Activated CD4-positive, alpha-beta T cell treated with anti-CD3 and anti-CD28 coated beads, Interleukin-2, amount 10 ng/mL, durations not matched to agents 7 days and 5 days (primary cell): ENCODE data around the gene PPP2R5D. TPM values are rescaled to one million over a fixed set of nuclear protein-coding genes. Genes with fewer than 3 reads are reported as not detected.
A peak's percentile ranks its signal among the peaks of the same experiment; 100 is the strongest.
"Not testable (repeated sequence)": the region's sequence is repeated elsewhere in the genome, so short reads cannot be mapped to it uniquely, and the experiment has no call there.

ENCODE experiments used
- CTCF ChIA-PET: fragments of 350-600 bp; sonication (Branson Sonifier 250); formaldehyde crosslinking; loops from one replicate; lab custom pipeline; 2021; ENCODE audit warnings: antibody characterized with exemption; lab: Charles Lee
- POLR2A ChIA-PET: fragments of 350-600 bp; sonication (Branson Sonifier 250); formaldehyde crosslinking; loops from one replicate; lab custom pipeline; 2021; ENCODE audit warnings: antibody characterized with exemption; lab: Charles Lee
- DNase-seq: peaks from one replicate; pipeline ENCODE4 v3.0.0-alpha.2; 2020
- H3K27ac Mint-ChIP-seq: one replicate; pipeline ENCODE4 v1.8.0; 2021; ENCODE audit warnings: mild to moderate bottlenecking, moderate library complexity, mixed read lengths
- H3K27me3 Mint-ChIP-seq: one replicate; pipeline ENCODE4 v1.8.0; 2021; ENCODE audit warnings: mixed read lengths
- H3K36me3 Mint-ChIP-seq: one replicate; pipeline ENCODE4 v1.8.0; 2021; ENCODE audit warnings: low read depth, mixed read lengths
- H3K4me1 Mint-ChIP-seq: one replicate; pipeline ENCODE4 v1.8.0; 2021; ENCODE audit warnings: mixed read lengths
- H3K4me3 Mint-ChIP-seq: one replicate; pipeline ENCODE4 v1.8.0; 2021; ENCODE audit warnings: mild to moderate bottlenecking, moderate library complexity, mixed read lengths
- H3K9me3 Mint-ChIP-seq: one replicate; pipeline ENCODE4 v1.8.0; 2021; ENCODE audit warnings: mixed read lengths
- total RNA-seq, 2 experiments: library from RNA; stranded (reverse); gene quantifications; one replicate each; pipeline ENCODE4 v1.2.3, GENCODE V29; 2021

Gene PPP2R5D
- total RNA-seq = 10 to 100 TPM; 62.0 to 68.1 TPM

DNA sequence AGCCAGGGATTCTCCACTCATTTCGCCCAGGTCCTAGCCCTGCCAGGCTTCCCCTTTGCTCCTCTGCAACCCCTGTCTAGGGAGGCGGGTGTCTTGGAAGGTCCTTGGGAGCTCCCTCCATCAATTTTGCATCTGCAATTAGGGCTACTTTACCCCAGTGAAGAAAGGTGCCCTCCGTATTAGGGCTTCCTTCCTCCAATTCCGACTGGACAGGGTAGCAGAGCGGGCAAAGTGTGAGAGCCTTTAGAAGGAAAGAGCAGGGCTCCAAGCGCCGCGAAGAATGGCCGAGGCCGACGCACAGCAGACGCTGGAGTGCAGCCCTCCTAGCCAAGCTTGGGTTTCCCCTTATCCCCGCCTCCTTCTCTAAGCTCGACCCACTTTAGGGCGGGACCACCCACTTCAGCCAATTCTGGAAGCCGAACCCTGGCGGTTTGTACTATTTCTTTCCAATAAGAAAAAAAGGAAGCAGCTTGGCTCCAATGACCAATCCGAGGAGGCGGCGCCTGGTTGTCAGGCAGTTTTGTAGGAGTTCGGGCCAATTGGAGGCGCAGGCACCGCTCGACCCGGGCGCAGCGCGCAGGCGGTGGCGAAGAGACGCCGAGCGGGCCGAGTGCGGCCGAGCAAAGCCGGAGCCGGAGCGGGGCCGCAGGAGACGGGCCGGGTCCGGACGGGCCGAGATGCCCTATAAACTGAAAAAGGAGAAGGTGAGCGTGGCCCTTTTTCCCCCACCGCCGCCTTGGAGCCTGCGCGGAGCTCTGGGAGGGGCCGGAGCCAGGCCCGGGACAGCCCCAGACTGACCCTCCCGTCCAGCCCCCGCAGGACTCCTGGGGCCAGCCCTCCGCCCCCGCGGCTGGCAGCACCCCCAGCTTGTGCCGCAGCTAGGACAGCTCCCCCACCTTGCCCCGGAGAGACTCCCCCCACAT, at the start of gene PPP2R5D:
TSS of gene PPP2R5D (plus strand) at position 570 of the 923 bp plus-strand sequence. CDS start at position 678, 108 bp downstream.
- peaks cover 23% of the 10 kb centered on the region for H3K36me3 Mint-ChIP-seq
- no peaks in the 10 kb centered on the region for H3K27me3 Mint-ChIP-seq
- peaks cover 61% of the 10 kb centered on the region for H3K4me1 Mint-ChIP-seq
- H3K27ac Mint-ChIP-seq = peak within 1 kb of the TSS; percentile 93
- H3K9me3 Mint-ChIP-seq = no peaks in the 10 kb centered on the region
- H3K4me3 Mint-ChIP-seq = peak within 1 kb of the TSS; percentile 93
- CTCF ChIA-PET = interaction anchor here (0.8 to 1.7 kb wide), 6 partner anchors 12 to 69 kb away, joined by 3 to 5 read pairs (median 4); partner anchors contain the start of genes CNPY3, CUL7, KLHDC3 and MEA1
- peak; percentile 99 for DNase-seq
- POLR2A ChIA-PET = interaction anchor here (0.9 to 1.3 kb wide), 2 partner anchors 54 to 75 kb away, joined by 4 to 5 read pairs; partner anchors contain the start of genes CNPY3, KLC4 and MRPL2

DNA sequence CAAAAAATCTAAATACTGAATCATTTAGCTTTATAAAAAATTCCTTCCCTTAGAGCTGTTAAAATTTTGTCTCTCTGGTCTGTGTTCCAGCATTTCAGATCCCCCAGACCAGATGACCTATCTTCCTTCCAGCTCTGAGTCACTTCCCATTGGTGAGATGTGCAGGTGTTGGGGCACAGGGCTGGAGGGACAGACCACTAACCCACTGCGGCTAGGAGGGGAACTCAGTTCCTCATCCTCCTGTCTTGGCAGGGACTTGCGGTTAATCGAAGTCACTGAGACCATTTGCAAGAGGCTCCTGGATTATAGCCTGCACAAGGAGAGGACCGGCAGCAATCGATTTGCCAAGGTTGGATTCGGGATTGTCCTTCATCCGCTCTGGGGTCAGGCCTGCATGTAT, 49.0 kb upstream of the PPP2R5D start:
- H3K4me1 Mint-ChIP-seq = peaks cover 34% of the 10 kb centered on the region
- no peaks in the 10 kb centered on the region for H3K9me3 Mint-ChIP-seq
- POLR2A ChIA-PET = no interaction called here
- H3K27ac Mint-ChIP-seq = no peak overlapping the region
- peaks cover 52% of the 10 kb centered on the region for H3K36me3 Mint-ChIP-seq
- no peak overlapping the region for H3K4me3 Mint-ChIP-seq
- CTCF ChIA-PET = interaction anchor here (0.9 kb wide), 2 partner anchors 10 to 33 kb away, joined by 3 to 4 read pairs; no protein-coding TSS in a partner anchor
- no peaks in the 10 kb centered on the region for H3K27me3 Mint-ChIP-seq
- no peak for DNase-seq

DNA sequence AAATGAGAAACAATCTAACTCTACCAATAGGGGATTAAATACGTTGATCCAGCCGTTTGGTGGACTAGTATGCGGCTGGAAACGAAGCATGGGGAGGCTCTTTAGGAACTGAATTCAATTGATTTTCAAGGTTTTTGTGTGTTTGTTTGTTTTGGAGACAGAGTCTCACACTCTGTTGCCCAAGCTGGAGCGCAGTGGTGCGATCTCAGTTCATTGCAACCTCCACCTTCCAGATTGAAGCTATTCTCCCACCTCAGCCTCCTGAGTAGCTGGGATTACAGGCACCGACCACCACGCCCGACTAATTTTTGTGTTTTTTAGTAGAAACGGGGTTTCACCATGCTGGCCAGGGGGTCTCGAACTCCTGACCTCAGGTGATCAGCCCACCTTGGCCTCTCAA, 48.0 kb upstream of the PPP2R5D start:
- H3K4me1 Mint-ChIP-seq = peaks cover 25% of the 10 kb centered on the region
- H3K9me3 Mint-ChIP-seq = no peaks in the 10 kb centered on the region
- ChIA-PET CTCF (no interaction called here), POLR2A (no interaction called here)
- H3K4me3 Mint-ChIP-seq = no peak overlapping the region
- H3K27ac Mint-ChIP-seq = no peak overlapping the region
- no peak for DNase-seq
- no peaks in the 10 kb centered on the region for H3K27me3 Mint-ChIP-seq
- peaks cover 54% of the 10 kb centered on the region for H3K36me3 Mint-ChIP-seq

DNA sequence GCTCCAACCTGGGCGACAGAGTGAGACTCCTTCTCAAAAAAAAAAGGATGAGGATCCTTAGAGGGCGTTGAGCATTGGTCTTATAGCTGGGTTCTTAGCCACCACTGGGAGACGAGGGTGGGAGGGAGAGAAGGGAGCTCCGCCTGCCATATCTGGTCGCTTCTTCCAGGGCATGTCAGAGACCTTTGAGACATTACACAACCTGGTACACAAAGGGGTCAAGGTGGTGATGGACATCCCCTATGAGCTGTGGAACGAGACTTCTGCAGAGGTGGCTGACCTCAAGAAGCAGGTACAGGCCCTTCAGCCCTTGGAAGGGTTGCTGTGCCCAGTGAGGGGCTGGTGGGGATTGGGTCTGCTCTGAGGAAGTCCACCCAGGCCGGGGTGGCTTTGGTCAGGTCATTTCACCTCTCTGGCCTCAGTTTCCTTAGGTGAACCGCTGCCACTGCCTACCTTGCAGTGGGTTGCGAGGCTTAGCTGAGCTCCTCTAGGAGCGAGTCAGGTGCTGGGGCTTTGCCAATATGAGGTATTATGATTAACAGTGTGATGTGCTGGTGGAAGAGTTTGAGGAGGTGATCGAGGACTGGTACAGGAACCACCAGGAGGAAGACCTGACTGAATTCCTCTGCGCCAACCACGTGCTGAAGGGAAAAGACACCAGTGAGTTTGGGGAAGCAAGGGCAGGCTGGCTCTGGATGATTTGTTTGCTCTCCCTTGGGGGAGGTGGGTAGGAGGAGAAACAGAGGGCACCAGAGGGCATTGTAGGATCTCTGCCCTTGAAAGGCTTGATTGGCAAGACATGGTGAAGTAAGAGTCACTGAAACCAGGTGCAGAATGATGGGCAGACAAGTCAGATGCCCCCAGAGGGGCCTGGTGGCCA, 46.6 kb upstream of the PPP2R5D start:
- ChIA-PET CTCF (interaction anchor here (0.6 to 0.7 kb wide), 3 partner anchors 59 to 371 kb away, joined by 3 to 4 read pairs (median 3); partner anchors contain the start of gene CRIP3), POLR2A (interaction anchor here (0.6 kb wide), 1 partner anchor 144 kb away, joined by 3 read pairs; no protein-coding TSS in a partner anchor)
- no peak overlapping the region for H3K27ac Mint-ChIP-seq
- no peaks in the 10 kb centered on the region for H3K27me3 Mint-ChIP-seq
- H3K4me3 Mint-ChIP-seq = no peak overlapping the region
- DNase-seq = no peak
- H3K4me1 Mint-ChIP-seq = peaks cover 13% of the 10 kb centered on the region
- H3K9me3 Mint-ChIP-seq = no peaks in the 10 kb centered on the region
- peaks cover 43% of the 10 kb centered on the region for H3K36me3 Mint-ChIP-seq

DNA sequence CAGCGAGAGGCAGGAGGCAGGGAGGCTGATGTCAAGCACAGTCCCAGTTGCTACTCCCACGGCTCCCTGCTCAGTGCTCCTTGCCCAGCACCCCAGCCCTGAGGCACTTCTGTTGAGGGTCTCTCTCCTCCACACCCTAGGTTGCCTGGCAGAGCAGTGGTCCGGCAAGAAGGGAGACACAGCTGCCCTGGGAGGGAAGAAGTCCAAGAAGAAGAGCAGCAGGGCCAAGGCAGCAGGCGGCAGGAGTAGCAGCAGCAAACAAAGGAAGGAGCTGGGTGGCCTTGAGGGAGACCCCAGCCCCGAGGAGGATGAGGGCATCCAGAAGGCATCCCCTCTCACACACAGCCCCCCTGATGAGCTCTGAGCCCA, 46.0 kb upstream of the PPP2R5D start:
- ChIA-PET CTCF (interaction anchor here (0.7 kb wide), 1 partner anchor 8 kb away, joined by 3 read pairs; no protein-coding TSS in a partner anchor), POLR2A (no interaction called here)
- Mint-ChIP-seq H3K9me3 (no peaks in the 10 kb centered on the region), H3K27me3 (no peaks in the 10 kb centered on the region), H3K36me3 (peaks cover 41% of the 10 kb centered on the region), H3K4me1 (peaks cover 7% of the 10 kb centered on the region), H3K4me3 (no peak overlapping the region), H3K27ac (no peak overlapping the region)
- DNase-seq = no peak

DNA sequence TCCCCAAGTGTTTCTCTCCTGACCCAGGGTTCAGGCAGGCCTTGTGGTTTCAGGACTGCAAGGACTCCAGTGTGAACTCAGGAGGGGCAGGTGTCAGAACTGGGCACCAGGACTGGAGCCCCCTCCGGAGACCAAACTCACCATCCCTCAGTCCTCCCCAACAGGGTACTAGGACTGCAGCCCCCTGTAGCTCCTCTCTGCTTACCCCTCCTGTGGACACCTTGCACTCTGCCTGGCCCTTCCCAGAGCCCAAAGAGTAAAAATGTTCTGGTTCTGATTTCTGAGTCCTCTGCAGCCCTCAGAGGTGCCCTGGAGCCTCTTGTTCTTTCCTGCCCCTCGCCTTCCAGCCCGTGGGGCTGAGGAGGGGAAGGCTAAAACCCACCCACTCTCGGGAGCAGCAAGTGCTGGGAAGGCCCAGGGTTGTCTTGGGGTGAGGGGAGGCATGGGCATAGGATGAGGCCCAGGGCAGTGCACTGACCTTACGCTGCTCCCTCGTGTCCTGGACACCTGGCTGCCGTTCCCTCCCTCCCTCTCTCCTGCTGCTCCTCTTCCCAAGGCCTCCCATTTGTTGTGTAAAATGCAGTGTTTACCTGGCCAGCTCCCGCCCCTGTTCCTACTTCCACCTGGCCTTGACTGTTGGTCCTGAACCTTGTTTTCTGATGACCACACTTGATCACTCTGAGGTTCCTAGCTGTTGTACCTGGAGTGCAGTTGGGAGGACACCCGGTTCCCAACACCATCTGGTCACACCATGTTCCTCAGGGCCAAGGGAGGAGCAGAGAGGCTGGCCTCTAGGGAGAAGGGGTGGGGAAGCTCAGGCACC, 45.2 kb upstream of the PPP2R5D start:
- no peak for DNase-seq
- H3K27me3 Mint-ChIP-seq = no peaks in the 10 kb centered on the region
- H3K4me1 Mint-ChIP-seq = peaks cover 3% of the 10 kb centered on the region
- H3K27ac Mint-ChIP-seq = peak overlapping the region; percentile 13
- no peaks in the 10 kb centered on the region for H3K9me3 Mint-ChIP-seq
- ChIA-PET POLR2A (no interaction called here), CTCF (interaction anchor here (0.7 to 1.3 kb wide), 2 partner anchors 9 to 21 kb away, joined by 3 to 4 read pairs; no protein-coding TSS in a partner anchor)
- no peak overlapping the region for H3K4me3 Mint-ChIP-seq
- peaks cover 40% of the 10 kb centered on the region for H3K36me3 Mint-ChIP-seq

DNA sequence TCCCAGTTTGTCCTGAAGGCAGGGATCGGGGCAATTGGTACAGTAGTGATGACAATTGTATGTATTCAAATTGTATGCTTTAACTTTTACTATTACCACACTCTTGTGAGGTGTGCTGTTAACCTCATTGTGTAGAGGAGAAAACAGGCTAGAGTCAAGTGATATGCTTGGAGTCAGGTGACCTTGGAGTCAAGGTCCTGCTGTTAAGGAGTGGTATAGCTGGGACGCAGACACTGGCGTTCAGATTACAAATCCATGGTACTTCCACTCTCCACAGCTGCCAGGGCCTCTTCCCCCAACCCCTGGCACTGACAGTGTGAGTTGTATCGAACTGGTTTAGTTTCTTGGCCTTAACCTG, 44.6 kb upstream of the PPP2R5D start:
- no peak overlapping the region for H3K4me3 Mint-ChIP-seq
- ChIA-PET CTCF (interaction anchor here (1.3 kb wide), 1 partner anchor 20 kb away, joined by 4 read pairs; no protein-coding TSS in a partner anchor), POLR2A (no interaction called here)
- no peak overlapping the region for H3K27ac Mint-ChIP-seq
- no peaks in the 10 kb centered on the region for H3K27me3 Mint-ChIP-seq
- no peaks in the 10 kb centered on the region for H3K9me3 Mint-ChIP-seq
- DNase-seq = no peak
- peaks cover 39% of the 10 kb centered on the region for H3K36me3 Mint-ChIP-seq
- no peaks in the 10 kb centered on the region for H3K4me1 Mint-ChIP-seq

DNA sequence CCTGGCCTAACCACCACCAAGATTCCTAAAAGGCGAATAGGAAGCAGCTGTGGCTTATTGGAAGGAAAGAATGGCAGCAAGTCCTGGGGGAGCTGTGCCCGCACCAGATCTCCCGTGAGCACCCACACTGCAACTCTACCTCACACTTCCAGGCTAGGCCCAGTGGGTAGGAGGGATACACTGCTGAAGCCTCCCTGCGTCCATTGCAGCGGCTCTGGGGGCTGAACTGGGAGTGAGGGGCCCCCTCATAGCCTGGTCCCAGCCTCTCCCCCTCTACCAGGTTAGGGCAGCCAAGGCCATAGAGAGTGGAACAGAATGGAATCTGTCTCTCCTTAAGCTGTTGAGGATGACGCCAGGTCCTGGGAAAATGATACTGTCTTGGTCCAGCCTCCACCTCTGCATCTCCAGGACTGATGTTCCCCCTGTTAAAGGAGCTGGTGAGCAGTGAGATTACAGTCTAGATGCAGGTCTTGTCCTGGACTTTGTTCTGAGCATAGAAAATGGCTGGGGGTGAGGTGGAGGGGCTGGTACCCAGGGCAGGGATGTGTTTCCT, 43.8 kb upstream of the PPP2R5D start:
- Mint-ChIP-seq H3K27ac (no peak overlapping the region), H3K27me3 (no peaks in the 10 kb centered on the region), H3K4me3 (no peak overlapping the region), H3K36me3 (peaks cover 37% of the 10 kb centered on the region), H3K4me1 (no peaks in the 10 kb centered on the region), H3K9me3 (no peaks in the 10 kb centered on the region)
- DNase-seq = no peak
- CTCF ChIA-PET = interaction anchor here (0.5 to 1.3 kb wide), 4 partner anchors 19 to 57 kb away, joined by 3 to 4 read pairs (median 4); no protein-coding TSS in a partner anchor
- POLR2A ChIA-PET = no interaction called here

DNA sequence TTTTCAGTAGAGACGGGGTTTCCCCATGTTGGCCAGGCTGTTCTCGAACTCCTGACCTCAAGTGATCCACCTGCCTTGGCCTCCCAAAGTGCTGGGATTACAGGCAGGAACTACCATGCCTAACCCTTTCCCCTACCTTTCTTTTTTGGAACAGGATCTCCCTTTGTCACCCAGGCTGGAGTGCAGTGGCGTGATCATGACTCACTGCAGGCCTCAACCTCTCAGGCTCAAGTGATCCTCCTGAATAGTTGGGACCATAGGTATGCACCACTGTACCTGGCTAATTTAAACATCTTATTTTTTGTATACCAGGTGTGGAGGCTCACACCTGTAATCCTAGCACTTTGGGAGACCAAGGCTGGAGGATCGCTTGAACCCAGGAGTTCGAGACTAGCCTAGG, 43.0 kb upstream of the PPP2R5D start:
- peaks cover 30% of the 10 kb centered on the region for H3K36me3 Mint-ChIP-seq
- CTCF ChIA-PET = interaction anchor here (0.5 kb wide), 1 partner anchor 23 kb away, joined by 3 read pairs; no protein-coding TSS in a partner anchor
- POLR2A ChIA-PET, H3K4me1 Mint-ChIP-seq, H3K27me3 Mint-ChIP-seq, H3K9me3 Mint-ChIP-seq, H3K27ac Mint-ChIP-seq, H3K4me3 Mint-ChIP-seq, DNase-seq: not testable (repeated sequence)

DNA sequence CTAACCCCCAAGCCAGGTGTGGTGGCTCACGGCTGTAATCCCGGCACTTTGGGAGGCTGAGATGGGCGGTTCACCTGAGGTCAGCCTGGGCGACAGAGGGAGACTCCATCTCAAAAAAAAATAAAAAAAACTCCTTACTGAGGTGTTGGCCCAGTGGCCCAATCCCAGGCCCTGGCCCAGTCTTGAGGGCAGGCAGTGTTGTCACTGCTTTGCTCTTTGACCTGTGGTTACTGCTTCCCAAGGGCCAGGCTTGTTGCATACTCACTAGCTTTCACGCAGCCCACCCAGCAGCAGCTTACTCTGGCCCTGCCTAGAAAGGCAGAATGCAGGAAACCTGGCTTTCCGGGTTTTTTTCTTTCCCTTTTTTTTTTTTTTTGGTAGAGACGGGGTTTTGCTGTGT, 41.9 kb upstream of the PPP2R5D start:
- H3K4me3 Mint-ChIP-seq = no peak overlapping the region
- H3K27me3 Mint-ChIP-seq = no peaks in the 10 kb centered on the region
- no peaks in the 10 kb centered on the region for H3K4me1 Mint-ChIP-seq
- CTCF ChIA-PET = no interaction called here
- H3K9me3 Mint-ChIP-seq = no peaks in the 10 kb centered on the region
- no peak overlapping the region for H3K27ac Mint-ChIP-seq
- peaks cover 25% of the 10 kb centered on the region for H3K36me3 Mint-ChIP-seq
- DNase-seq = no peak
- POLR2A ChIA-PET = no interaction called here

DNA sequence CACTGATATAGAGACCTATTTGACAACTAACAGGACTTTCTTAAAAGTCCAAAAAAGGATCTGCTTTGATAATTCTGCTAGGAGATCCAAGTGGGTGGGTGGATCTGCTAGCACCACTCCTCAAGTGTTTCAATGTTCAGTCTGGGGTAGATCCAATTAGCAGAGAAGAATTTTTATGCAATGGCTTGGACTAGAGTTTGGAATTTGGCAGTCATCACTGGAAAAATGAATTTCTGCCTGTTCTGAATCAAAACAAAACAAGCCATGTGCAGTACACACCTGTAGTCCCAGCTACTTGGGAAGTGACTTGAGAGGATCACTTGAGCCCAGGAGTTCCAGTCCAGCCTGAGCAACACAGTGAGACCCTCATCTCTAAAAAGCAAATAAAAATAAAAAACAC, 36.4 kb upstream of the PPP2R5D start:
- Mint-ChIP-seq H3K4me1 (no peaks in the 10 kb centered on the region), H3K9me3 (no peaks in the 10 kb centered on the region), H3K4me3 (no peak overlapping the region), H3K27me3 (no peaks in the 10 kb centered on the region), H3K36me3 (peaks cover 13% of the 10 kb centered on the region), H3K27ac (no peak overlapping the region)
- no peak for DNase-seq
- POLR2A ChIA-PET = no interaction called here
- CTCF ChIA-PET = no interaction called here
